Upper lobe of left lung (tissue), 4 donors: ENCODE results near the gene EHD4.

ENCODE experiments used
- POLR2A ChIP-seq, 4 donors: fragments of 450-650 bp; IDR thresholded peaks; one replicate each; pipeline ENCODE4 v1.5.1; 2016 to 2017; ENCODE audit warnings: antibody characterized with exemption in 4 of 4, mild to moderate bottlenecking in 2 of 4
- POLR2AphosphoS5 ChIP-seq, 2 donors: sonication (generic); formaldehyde crosslinking; IDR thresholded peaks; one replicate each; pipeline ENCODE4 v1.5.1; 2017; ENCODE audit warnings: antibody characterized with exemption in 2 of 2
- TF ChIP-seq, protein P1 (sequence below), 6 experiments: fragments of 450-650 bp in 4 of 6; fragments of 200-600 bp in 2 of 6; sonication (generic) in 2 of 6; IDR thresholded peaks; one replicate each; pipeline ENCODE4 v1.5.1; 2016 to 2019; ENCODE audit warnings: antibody characterized with exemption in 6 of 6

DNA sequence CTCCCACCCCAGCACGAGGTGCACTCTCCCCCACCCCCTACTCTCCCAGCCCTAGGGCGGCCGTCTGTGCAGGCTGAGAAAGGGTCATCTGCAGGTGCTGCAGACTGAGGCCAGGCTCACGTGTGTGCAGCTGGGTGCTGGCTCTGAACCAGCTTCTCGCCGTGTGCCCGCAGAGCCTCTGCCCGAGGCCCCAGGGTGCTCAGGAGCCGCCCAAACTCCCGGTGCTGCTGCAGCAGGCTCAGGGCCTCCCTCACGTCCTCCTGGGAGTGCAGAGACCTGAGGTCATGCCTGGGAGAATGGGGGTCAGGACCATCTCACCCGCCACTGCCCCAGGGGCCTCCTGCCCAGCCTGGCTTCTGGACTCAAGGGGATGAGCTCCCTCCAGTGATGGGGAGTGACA is 95.7 kb downstream of the EHD4 start:
- TF ChIP-seq, protein P1, sequence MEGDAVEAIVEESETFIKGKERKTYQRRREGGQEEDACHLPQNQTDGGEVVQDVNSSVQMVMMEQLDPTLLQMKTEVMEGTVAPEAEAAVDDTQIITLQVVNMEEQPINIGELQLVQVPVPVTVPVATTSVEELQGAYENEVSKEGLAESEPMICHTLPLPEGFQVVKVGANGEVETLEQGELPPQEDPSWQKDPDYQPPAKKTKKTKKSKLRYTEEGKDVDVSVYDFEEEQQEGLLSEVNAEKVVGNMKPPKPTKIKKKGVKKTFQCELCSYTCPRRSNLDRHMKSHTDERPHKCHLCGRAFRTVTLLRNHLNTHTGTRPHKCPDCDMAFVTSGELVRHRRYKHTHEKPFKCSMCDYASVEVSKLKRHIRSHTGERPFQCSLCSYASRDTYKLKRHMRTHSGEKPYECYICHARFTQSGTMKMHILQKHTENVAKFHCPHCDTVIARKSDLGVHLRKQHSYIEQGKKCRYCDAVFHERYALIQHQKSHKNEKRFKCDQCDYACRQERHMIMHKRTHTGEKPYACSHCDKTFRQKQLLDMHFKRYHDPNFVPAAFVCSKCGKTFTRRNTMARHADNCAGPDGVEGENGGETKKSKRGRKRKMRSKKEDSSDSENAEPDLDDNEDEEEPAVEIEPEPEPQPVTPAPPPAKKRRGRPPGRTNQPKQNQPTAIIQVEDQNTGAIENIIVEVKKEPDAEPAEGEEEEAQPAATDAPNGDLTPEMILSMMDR (IDR thresholded peaks at IDR 0.05): no peak
- no peak for TF ChIP-seq POLR2AphosphoS5 (IDR thresholded peaks at IDR 0.05)
- no peak for TF ChIP-seq POLR2A (IDR thresholded peaks at IDR 0.05)
